GM21825 (cell line): ENCODE data around the gene RPL22L1.
"Not testable (repeated sequence)": the region's sequence is repeated elsewhere in the genome, so short reads cannot be mapped to it uniquely, and the experiment has no call there.

Experiments
- ATAC-seq: cut with Tn5 transposase; IDR thresholded peaks from one replicate; pipeline ENCODE4 v1.9.1; 2021; ENCODE audit warnings: mild to moderate bottlenecking, moderate library complexity; ENCODE audit not compliant: unreplicated experiment

RPL22L1 gene

GRCh38 chr3:170869645-170870593 is at the start of gene RPL22L1:
RPL22L1 (minus strand) TSS chr3:170870195; CDS start chr3:170870167, 28 bp downstream.
- peak; percentile 98 for ATAC-seq

GRCh38 chr3:170918715-170919114 is 48.7 kb upstream of the RPL22L1 start:
- ATAC-seq, result no peak

- no peak for ATAC-seq
Measured at GRCh38 chr3:170914690-170915089, 44.7 kb upstream of the RPL22L1 start.

GRCh38 chr3:170914212-170914611 is 44.2 kb upstream of the RPL22L1 start:
- no peak for ATAC-seq

- ATAC-seq, result no peak
Measured at GRCh38 chr3:170911051-170911450, 41.1 kb upstream of the RPL22L1 start.

GRCh38 chr3:170910542-170910941 is 40.5 kb upstream of the RPL22L1 start:
- ATAC-seq, result no peak

GRCh38 chr3:170909129-170909903 is 39.3 kb upstream of the RPL22L1 start:
- no peak for ATAC-seq

- ATAC-seq, result peak; percentile 96
Measured at GRCh38 chr3:170908235-170909116, 38.5 kb upstream of the RPL22L1 start, which contains the start of gene EIF5A2. EIF5A2 (minus strand) TSS chr3:170908637; CDS start chr3:170907806, 831 bp downstream.

GRCh38 chr3:170907637-170908234 is 37.7 kb upstream of the RPL22L1 start:
- peak; percentile 10 for ATAC-seq

GRCh38 chr3:170905862-170906261 is 35.9 kb upstream of the RPL22L1 start:
- no peak for ATAC-seq

GRCh38 chr3:170903123-170903522 is 33.1 kb upstream of the RPL22L1 start:
- ATAC-seq, result no peak

GRCh38 chr3:170899455-170899854 is 29.5 kb upstream of the RPL22L1 start:
- no peak for ATAC-seq

- ATAC-seq, result no peak
Measured at GRCh38 chr3:170897978-170898377, 28.0 kb upstream of the RPL22L1 start.

- ATAC-seq, result not testable (repeated sequence)
Measured at GRCh38 chr3:170897199-170897598, 27.2 kb upstream of the RPL22L1 start.

GRCh38 chr3:170896781-170897180 is 26.8 kb upstream of the RPL22L1 start:
- no peak for ATAC-seq

GRCh38 chr3:170896333-170896732 is 26.3 kb upstream of the RPL22L1 start:
- not testable (repeated sequence) for ATAC-seq

- ATAC-seq, result no peak
Measured at GRCh38 chr3:170893895-170894294, 23.9 kb upstream of the RPL22L1 start.

- ATAC-seq, result no peak
Measured at GRCh38 chr3:170889630-170890029, 19.6 kb upstream of the RPL22L1 start.

GRCh38 chr3:170889132-170889531 is 19.1 kb upstream of the RPL22L1 start:
- ATAC-seq, result no peak
